Endodermal cell (in vitro differentiated cells): ENCODE results near the gene GNB2. TPM values are rescaled to one million over a fixed set of nuclear protein-coding genes. Genes with fewer than 3 reads are reported as not detected.

ENCODE experiments used
- DNase-seq: peaks from one replicate; pipeline ENCODE4 v3.0.0-alpha.2; 2017
- H3K27ac ChIP-seq: 2 replicates; pipeline ENCODE4 v1.5.1; 2013; ENCODE audit warnings: mild to moderate bottlenecking, low read depth, low read length, moderate library complexity
- H3K27me3 ChIP-seq: 2 replicates; pipeline ENCODE4 v1.6.1; 2013; ENCODE audit warnings: mild to moderate bottlenecking, low read length, moderate library complexity; ENCODE audit not compliant: insufficient read depth, control insufficient read depth, poor library complexity, severe bottlenecking
- H3K36me3 ChIP-seq: 2 replicates; pipeline ENCODE4 v1.7.0; 2013; ENCODE audit warnings: mild to moderate bottlenecking, low read length, moderate library complexity; ENCODE audit not compliant: control insufficient read depth, insufficient read depth
- H3K4me1 ChIP-seq: one replicate; pipeline ENCODE4 v1.7.0; 2013; ENCODE audit warnings: low read length; ENCODE audit not compliant: control insufficient read depth, insufficient read depth
- H3K4me3 ChIP-seq: 2 replicates; pipeline ENCODE4 v1.5.1; 2013; ENCODE audit warnings: mild to moderate bottlenecking, low read length, moderate library complexity
- H3K9ac ChIP-seq: 2 replicates; pipeline ENCODE4 v1.6.1; 2013; ENCODE audit warnings: mild to moderate bottlenecking, low read length, moderate library complexity; ENCODE audit not compliant: poor library complexity, severe bottlenecking; ENCODE audit errors: extremely low read depth
- H3K9me3 ChIP-seq: 2 replicates; pipeline ENCODE4 v1.6.1; 2013; ENCODE audit warnings: mild to moderate bottlenecking, low read length, moderate library complexity; ENCODE audit not compliant: control insufficient read depth
- H3K27ac Mint-ChIP-seq: 2 replicates; pipeline ENCODE4 v1.8.0; 2020; ENCODE audit warnings: mixed read lengths
- H3K27me3 Mint-ChIP-seq: 2 replicates; pipeline ENCODE4 v1.8.0; 2021; ENCODE audit warnings: mild to moderate bottlenecking, mixed read lengths; ENCODE audit not compliant: insufficient read depth
- H3K36me3 Mint-ChIP-seq: 2 replicates; pipeline ENCODE4 v1.8.0; 2020; ENCODE audit warnings: low read depth, mixed read lengths
- H3K4me1 Mint-ChIP-seq: 2 replicates; pipeline ENCODE4 v1.8.0; 2020; ENCODE audit warnings: mixed read lengths
- H3K4me3 Mint-ChIP-seq: 2 replicates; pipeline ENCODE4 v1.8.0; 2020; ENCODE audit warnings: mild to moderate bottlenecking, moderate library complexity, mixed read lengths
- H3K9me3 Mint-ChIP-seq: 2 replicates; pipeline ENCODE4 v1.8.0; 2020; ENCODE audit warnings: mild to moderate bottlenecking, mixed read lengths
- CTCF ChIP-seq: fragments of 200-600 bp; sonication (generic); conservative IDR thresholded peaks from 2 replicates; pipeline ENCODE4 v1.5.0; 2021; ENCODE audit warnings: antibody characterized with exemption, mild to moderate bottlenecking
- WGBS, 2 experiments: methylation state at CpG; one replicate each; pipeline versions ENCODE4 v1.1.5 to v1.1.7; 2013; ENCODE audit warnings: missing lambda C conversion rate in 2 of 2, mixed read lengths in 1 of 2; ENCODE audit not compliant: insufficient coverage in 1 of 2, insufficient read length in 1 of 2; 5-methylcytosine and 5-hydroxymethylcytosine counted together
- total RNA-seq, 2 donors: library from RNA; stranded (reverse); fragmentation: NEBNext Ultra II Directional in 1 of 2; extraction: Animal tissue kit (Norgen Biotek cat#: 25700) in 1 of 2; gene quantifications; 2 replicates in 1 of 2; 3 replicates in 1 of 2; pipeline ENCODE4 v1.2.1, GENCODE V29; 2021

Gene GNB2
- total RNA-seq, 2 donors from 2014 or later: 197 to 230 TPM

- 89 to 100% methylated on average over 5 to 24 of the region's 24 CpGs for WGBS, 2 experiments
- Histone ChIP-seq H3K4me3 (no peak overlapping the region), H3K4me1 (no peaks in the 10 kb centered on the region), H3K36me3 (no peaks in the 10 kb centered on the region), H3K9me3 (no peaks in the 10 kb centered on the region), H3K9ac (no peak overlapping the region), H3K27ac (no peak overlapping the region), H3K27me3 (no peaks in the 10 kb centered on the region)
- Mint-ChIP-seq H3K27ac (no peak overlapping the region), H3K4me1 (no peaks in the 10 kb centered on the region), H3K4me3 (no peak overlapping the region), H3K36me3 (no peaks in the 10 kb centered on the region), H3K9me3 (no peaks in the 10 kb centered on the region), H3K27me3 (peaks cover 11% of the 10 kb centered on the region)
- TF ChIP-seq CTCF: no peak
- DNase-seq: no peak
These were observed 32.8 kb upstream of the GNB2 start for GRCh38 chr7:100640517-100641440.

- no peak within 1 kb of the TSS for H3K27ac Mint-ChIP-seq
- no peaks in the 10 kb centered on the region for H3K4me1 Mint-ChIP-seq
- H3K9me3 ChIP-seq: no peaks in the 10 kb centered on the region
- no peaks in the 10 kb centered on the region for H3K36me3 ChIP-seq
- 84 to 100% methylated on average over 4 to 9 of the region's 10 CpGs for WGBS, 2 experiments
- no peak within 1 kb of the TSS for H3K9ac ChIP-seq
- peaks cover 12% of the 10 kb centered on the region for H3K27me3 Mint-ChIP-seq
- no peaks in the 10 kb centered on the region for H3K4me1 ChIP-seq
- TF ChIP-seq CTCF: no peak
- H3K9me3 Mint-ChIP-seq: no peaks in the 10 kb centered on the region
- H3K4me3 Mint-ChIP-seq: no peak within 1 kb of the TSS
- H3K27me3 ChIP-seq: no peaks in the 10 kb centered on the region
- no peak within 1 kb of the TSS for H3K27ac ChIP-seq
- no peak within 1 kb of the TSS for H3K4me3 ChIP-seq
- no peak for DNase-seq
- no peaks in the 10 kb centered on the region for H3K36me3 Mint-ChIP-seq
These were observed 32.1 kb upstream of the GNB2 start, which contains the start of gene TFR2 for GRCh38 chr7:100641463-100641859. TSS of gene TFR2 (minus strand) at chr7:100641552. CDS start at chr7:100641509, 43 bp downstream.

DNA sequence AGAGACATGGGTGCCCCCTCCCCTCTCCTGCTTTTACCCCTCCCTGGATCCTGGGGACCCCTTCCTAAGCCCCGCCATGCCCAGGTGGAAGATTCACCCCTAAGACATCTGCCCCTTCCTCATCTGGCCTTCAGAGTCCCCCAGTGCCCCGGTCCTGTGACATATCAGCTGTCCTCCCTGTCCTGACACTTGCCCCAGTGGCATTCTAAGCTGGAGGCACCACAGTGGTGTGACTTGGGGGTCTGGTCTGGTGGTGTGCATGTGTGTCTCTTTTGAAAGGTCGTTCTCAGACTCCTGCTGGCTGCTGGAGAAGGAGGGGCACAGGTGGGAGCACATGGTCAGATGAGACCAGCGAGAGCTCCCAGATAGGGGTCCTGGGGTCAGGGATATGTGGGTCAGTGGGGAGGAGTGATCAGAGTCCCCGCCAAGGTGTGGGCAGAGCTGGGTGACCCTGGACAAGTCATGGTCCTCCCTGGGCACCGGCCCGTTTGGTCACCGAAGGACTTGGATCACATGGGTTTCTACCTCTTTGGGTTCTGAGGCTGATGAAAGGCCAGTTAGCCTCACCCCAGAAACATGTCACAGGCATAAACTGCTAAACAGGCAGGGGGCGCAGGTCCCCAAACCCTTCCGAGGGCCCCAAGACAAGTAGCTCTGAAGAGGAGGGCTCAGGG is 31.5 kb upstream of the GNB2 start:
- Histone ChIP-seq H3K4me3 (no peak overlapping the region), H3K36me3 (no peaks in the 10 kb centered on the region), H3K27me3 (no peaks in the 10 kb centered on the region), H3K27ac (no peak overlapping the region), H3K9ac (no peak overlapping the region), H3K9me3 (no peaks in the 10 kb centered on the region), H3K4me1 (no peaks in the 10 kb centered on the region)
- Mint-ChIP-seq H3K27me3 (peaks cover 10% of the 10 kb centered on the region), H3K9me3 (no peaks in the 10 kb centered on the region), H3K27ac (no peak overlapping the region), H3K4me1 (no peaks in the 10 kb centered on the region), H3K4me3 (no peak overlapping the region), H3K36me3 (no peaks in the 10 kb centered on the region)
- WGBS, 2 experiments: 86 to 92% methylated on average over 2 to 10 of the region's 10 CpGs
- TF ChIP-seq CTCF: no peak
- no peak for DNase-seq
